ENCODE measurements around the gene LYST. TPM values are rescaled to one million over a fixed set of nuclear protein-coding genes. Genes with fewer than 3 reads are reported as not detected.

The LYST gene
- total RNA-seq, 1 donor from 2014 or later = 24.5 TPM

- H3K27me3 ChIP-seq (ENCODE audit: control insufficient read depth in 3 of 3, insufficient read depth in 3 of 3, low read length in 3 of 3) = no peaks in the 10 kb centered on the region
- peaks cover 0 to 4% (median 0%) of the 10 kb centered on the region in 3 donors for H3K4me1 ChIP-seq (ENCODE audit: control insufficient read depth in 3 of 3, insufficient read depth in 3 of 3, low read length in 3 of 3)
- H3K9ac ChIP-seq (ENCODE audit: low read depth in 1 of 3, low read length in 3 of 3) = no peak overlapping the region
- no peak overlapping the region for H3K27ac ChIP-seq (ENCODE audit: low read depth, low read length)
- no peaks in the 10 kb centered on the region for H3K36me3 ChIP-seq (ENCODE audit: control insufficient read depth in 3 of 3, insufficient read depth in 3 of 3, low read length in 3 of 3)
- H3K4me3 ChIP-seq (ENCODE audit: low read length in 3 of 3) = no peak overlapping the region
- no peaks in the 10 kb centered on the region for H3K9me3 ChIP-seq (ENCODE audit: control insufficient read depth in 3 of 3, low read length in 3 of 3)
Measured at GRCh38 chr1:235873571-235873970, 6.9 kb upstream of the LYST start.

GRCh38 chr1:235873045-235873444 is 6.3 kb upstream of the LYST start:
- H3K27me3 ChIP-seq (ENCODE audit: control insufficient read depth in 3 of 3, insufficient read depth in 3 of 3, low read length in 3 of 3) = no peaks in the 10 kb centered on the region
- peaks cover 0 to 4% (median 0%) of the 10 kb centered on the region in 3 donors for H3K4me1 ChIP-seq (ENCODE audit: control insufficient read depth in 3 of 3, insufficient read depth in 3 of 3, low read length in 3 of 3)
- H3K27ac ChIP-seq (ENCODE audit: low read depth, low read length) = no peak overlapping the region
- H3K4me3 ChIP-seq (ENCODE audit: low read length in 3 of 3) = no peak overlapping the region
- no peaks in the 10 kb centered on the region for H3K9me3 ChIP-seq (ENCODE audit: control insufficient read depth in 3 of 3, low read length in 3 of 3)
- no peaks in the 10 kb centered on the region for H3K36me3 ChIP-seq (ENCODE audit: control insufficient read depth in 3 of 3, insufficient read depth in 3 of 3, low read length in 3 of 3)
- no peak overlapping the region for H3K9ac ChIP-seq (ENCODE audit: low read depth in 1 of 3, low read length in 3 of 3)

- H3K9ac ChIP-seq (ENCODE audit: low read depth in 1 of 3, low read length in 3 of 3) = no peak overlapping the region
- no peak overlapping the region for H3K4me3 ChIP-seq (ENCODE audit: low read length in 3 of 3)
- no peaks in the 10 kb centered on the region for H3K9me3 ChIP-seq (ENCODE audit: control insufficient read depth in 3 of 3, low read length in 3 of 3)
- no peaks in the 10 kb centered on the region for H3K27me3 ChIP-seq (ENCODE audit: control insufficient read depth in 3 of 3, insufficient read depth in 3 of 3, low read length in 3 of 3)
- H3K4me1 ChIP-seq (ENCODE audit: control insufficient read depth in 3 of 3, insufficient read depth in 3 of 3, low read length in 3 of 3) = peaks cover 3 to 7% (median 6%) of the 10 kb centered on the region in 3 donors
- no peaks in the 10 kb centered on the region for H3K36me3 ChIP-seq (ENCODE audit: control insufficient read depth in 3 of 3, insufficient read depth in 3 of 3, low read length in 3 of 3)
- H3K27ac ChIP-seq (ENCODE audit: low read depth, low read length) = no peak overlapping the region
Measured at GRCh38 chr1:235872270-235872669, 5.6 kb upstream of the LYST start.

GRCh38 chr1:235867903-235868469 is 1.3 kb upstream of the LYST start:
- Histone ChIP-seq H3K9me3 (ENCODE audit: control insufficient read depth in 3 of 3, low read length in 3 of 3) (no peaks in the 10 kb centered on the region), H3K9ac (ENCODE audit: low read depth in 1 of 3, low read length in 3 of 3) (peak overlapping the region in 2 of 3 donors; percentile 76 to 91), H3K4me1 (ENCODE audit: control insufficient read depth in 3 of 3, insufficient read depth in 3 of 3, low read length in 3 of 3) (peaks cover 10 to 24% (median 12%) of the 10 kb centered on the region in 3 donors), H3K4me3 (ENCODE audit: low read length in 3 of 3) (peak overlapping the region in 1 of 3 donors; percentile 90), H3K27me3 (ENCODE audit: control insufficient read depth in 3 of 3, insufficient read depth in 3 of 3, low read length in 3 of 3) (no peaks in the 10 kb centered on the region), H3K27ac (ENCODE audit: low read depth, low read length) (peak overlapping the region; percentile 86), H3K36me3 (ENCODE audit: control insufficient read depth in 3 of 3, insufficient read depth in 3 of 3, low read length in 3 of 3) (no peaks in the 10 kb centered on the region)

GRCh38 chr1:235866913-235867845 is 473 bp upstream of the LYST start:
- Histone ChIP-seq H3K4me3 (ENCODE audit: low read length in 3 of 3) (peak overlapping the region; percentile 90 to 97 (median 93)), H3K27me3 (ENCODE audit: control insufficient read depth in 3 of 3, insufficient read depth in 3 of 3, low read length in 3 of 3) (no peaks in the 10 kb centered on the region), H3K9ac (ENCODE audit: low read depth in 1 of 3, low read length in 3 of 3) (peak overlapping the region; percentile 90 to 91 (median 91)), H3K27ac (ENCODE audit: low read depth, low read length) (peak overlapping the region; percentile 86), H3K9me3 (ENCODE audit: control insufficient read depth in 3 of 3, low read length in 3 of 3) (no peaks in the 10 kb centered on the region), H3K4me1 (ENCODE audit: control insufficient read depth in 3 of 3, insufficient read depth in 3 of 3, low read length in 3 of 3) (peaks cover 10 to 24% (median 12%) of the 10 kb centered on the region in 3 donors), H3K36me3 (ENCODE audit: control insufficient read depth in 3 of 3, insufficient read depth in 3 of 3, low read length in 3 of 3) (no peaks in the 10 kb centered on the region)

- Histone ChIP-seq H3K4me3 (ENCODE audit: low read length in 3 of 3) (peak overlapping the region; percentile 90 to 93 (median 90)), H3K27me3 (ENCODE audit: control insufficient read depth in 3 of 3, insufficient read depth in 3 of 3, low read length in 3 of 3) (no peaks in the 10 kb centered on the region), H3K36me3 (ENCODE audit: control insufficient read depth in 3 of 3, insufficient read depth in 3 of 3, low read length in 3 of 3) (no peaks in the 10 kb centered on the region), H3K4me1 (ENCODE audit: control insufficient read depth in 3 of 3, insufficient read depth in 3 of 3, low read length in 3 of 3) (peaks cover 10 to 24% (median 12%) of the 10 kb centered on the region in 3 donors), H3K9me3 (ENCODE audit: control insufficient read depth in 3 of 3, low read length in 3 of 3) (no peaks in the 10 kb centered on the region), H3K27ac (ENCODE audit: low read depth, low read length) (peak overlapping the region; percentile 86), H3K9ac (ENCODE audit: low read depth in 1 of 3, low read length in 3 of 3) (peak overlapping the region; percentile 86 to 90 (median 88))
Measured at GRCh38 chr1:235865565-235866204, 1.0 kb downstream of the LYST start.

- no peaks in the 10 kb centered on the region for H3K9me3 ChIP-seq (ENCODE audit: control insufficient read depth in 3 of 3, low read length in 3 of 3)
- H3K4me1 ChIP-seq (ENCODE audit: control insufficient read depth in 3 of 3, insufficient read depth in 3 of 3, low read length in 3 of 3) = peaks cover 10 to 24% (median 12%) of the 10 kb centered on the region in 3 donors
- no peak overlapping the region for H3K9ac ChIP-seq (ENCODE audit: low read depth in 1 of 3, low read length in 3 of 3)
- H3K4me3 ChIP-seq (ENCODE audit: low read length in 3 of 3) = peak overlapping the region in 2 of 3 donors; percentile 7 to 17
- H3K36me3 ChIP-seq (ENCODE audit: control insufficient read depth in 3 of 3, insufficient read depth in 3 of 3, low read length in 3 of 3) = no peaks in the 10 kb centered on the region
- H3K27me3 ChIP-seq (ENCODE audit: control insufficient read depth in 3 of 3, insufficient read depth in 3 of 3, low read length in 3 of 3) = no peaks in the 10 kb centered on the region
- H3K27ac ChIP-seq (ENCODE audit: low read depth, low read length) = no peak overlapping the region
Measured at GRCh38 chr1:235864931-235865525, 1.7 kb downstream of the LYST start.

- no peak overlapping the region for H3K27ac ChIP-seq (ENCODE audit: low read depth, low read length)
Measured at GRCh38 chr1:235864469-235864868, 2.2 kb downstream of the LYST start.

GRCh38 chr1:235863699-235864093 is 3.0 kb downstream of the LYST start:
- Histone ChIP-seq H3K27ac (ENCODE audit: low read depth, low read length) (no peak overlapping the region), H3K4me1 (ENCODE audit: control insufficient read depth in 3 of 3, insufficient read depth in 3 of 3, low read length in 3 of 3) (peaks cover 10 to 24% (median 12%) of the 10 kb centered on the region in 3 donors)

More at GRCh38 chr1:235864469-235864868, 2.2 kb downstream of the LYST start:
- Histone ChIP-seq H3K4me3 (ENCODE audit: low read length in 3 of 3) (no peak overlapping the region), H3K9ac (ENCODE audit: low read depth in 1 of 3, low read length in 3 of 3) (no peak overlapping the region), H3K27me3 (ENCODE audit: control insufficient read depth in 3 of 3, insufficient read depth in 3 of 3, low read length in 3 of 3) (no peaks in the 10 kb centered on the region), H3K4me1 (ENCODE audit: control insufficient read depth in 3 of 3, insufficient read depth in 3 of 3, low read length in 3 of 3) (peaks cover 10 to 24% (median 12%) of the 10 kb centered on the region in 3 donors), H3K9me3 (ENCODE audit: control insufficient read depth in 3 of 3, low read length in 3 of 3) (no peaks in the 10 kb centered on the region), H3K36me3 (ENCODE audit: control insufficient read depth in 3 of 3, insufficient read depth in 3 of 3, low read length in 3 of 3) (no peaks in the 10 kb centered on the region)

More at GRCh38 chr1:235863699-235864093, 3.0 kb downstream of the LYST start:
- H3K9ac ChIP-seq (ENCODE audit: low read depth in 1 of 3, low read length in 3 of 3) = no peak overlapping the region
- H3K27me3 ChIP-seq (ENCODE audit: control insufficient read depth in 3 of 3, insufficient read depth in 3 of 3, low read length in 3 of 3) = no peaks in the 10 kb centered on the region
- H3K36me3 ChIP-seq (ENCODE audit: control insufficient read depth in 3 of 3, insufficient read depth in 3 of 3, low read length in 3 of 3) = no peaks in the 10 kb centered on the region
- no peak overlapping the region for H3K4me3 ChIP-seq (ENCODE audit: low read length in 3 of 3)
- no peaks in the 10 kb centered on the region for H3K9me3 ChIP-seq (ENCODE audit: control insufficient read depth in 3 of 3, low read length in 3 of 3)

Measured in skeletal muscle tissue (tissue), 4 donors.